Colonic mucosa (tissue), 4 donors: ENCODE measurements around the gene PRKCB. TPM values are rescaled to one million over a fixed set of nuclear protein-coding genes. Genes with fewer than 3 reads are reported as not detected.

Experiments used
- DNase-seq: peaks from one replicate; pipeline ENCODE4 v3.0.0-alpha.2; 2020
- H3K27ac ChIP-seq: fragments of 200-600 bp; one replicate; pipeline ENCODE4 v1.8.0; 2021
- H3K27me3 ChIP-seq: fragments of 200-600 bp; one replicate; pipeline ENCODE4 v1.8.0; 2021
- H3K36me3 ChIP-seq: fragments of 200-600 bp; one replicate; pipeline ENCODE4 v1.8.0; 2021
- H3K4me1 ChIP-seq: fragments of 200-600 bp; one replicate; pipeline ENCODE4 v1.8.0; 2021; ENCODE audit warnings: mild to moderate bottlenecking
- H3K4me3 ChIP-seq: fragments of 200-600 bp; one replicate; pipeline ENCODE4 v1.8.0; 2021
- H3K9ac ChIP-seq, 2 donors: one replicate each; pipeline ENCODE4 v1.7.0; 2013; ENCODE audit warnings: control low read depth in 2 of 2, low read depth in 2 of 2, low read length in 2 of 2
- H3K9me3 ChIP-seq: fragments of 200-600 bp; one replicate; pipeline ENCODE4 v1.8.0; 2021
- CTCF ChIP-seq: fragments of 200-600 bp; IDR thresholded peaks from one replicate; pipeline ENCODE4 v1.8.0; 2022; ENCODE audit warnings: antibody characterized with exemption, mild to moderate bottlenecking
- intact Hi-C: fragments of 100-400 bp; cut with DNase I; formaldehyde crosslinking; loops from one replicate; pipeline ENCODE4 v1.14.1; 2022
- total RNA-seq, 2 donors: library from RNA; stranded (reverse); fragmentation: NEBNext Ultra II Directional in 1 of 2; extraction: Animal tissue kit (Norgen Biotek cat#: 25700) in 1 of 2; gene quantifications; one replicate each; pipeline ENCODE4 v1.2.1, GENCODE V29; 2021
- donor health status: healthy.
- donor health status: DM: no; HTN: no; CAD: no.
- donor health status: DM: no; HTN: no; CAD: no.

The PRKCB gene
- total RNA-seq, 2 donors from 2014 or later: 2.5 to 10.7 TPM

- no peaks in the 10 kb centered on the region for H3K9me3 ChIP-seq
- no peak overlapping the region for H3K4me3 ChIP-seq
- no peak overlapping the region for H3K9ac ChIP-seq
- H3K36me3 ChIP-seq: no peaks in the 10 kb centered on the region
- H3K27me3 ChIP-seq: no peaks in the 10 kb centered on the region
- no peak for DNase-seq
- intact Hi-C loops: no loop called here
- H3K4me1 ChIP-seq: no peaks in the 10 kb centered on the region
- no peak overlapping the region for H3K27ac ChIP-seq
- TF ChIP-seq CTCF: no peak
Measured at GRCh38 chr16:24216961-24217360, 381.2 kb downstream of the PRKCB start.

GRCh38 chr16:24217461-24217860 is 381.7 kb downstream of the PRKCB start:
- H3K9ac ChIP-seq: no peak overlapping the region
- H3K36me3 ChIP-seq: no peaks in the 10 kb centered on the region
- no peak overlapping the region for H3K4me3 ChIP-seq
- no peak for DNase-seq
- no peaks in the 10 kb centered on the region for H3K27me3 ChIP-seq
- intact Hi-C loops: no loop called here
- H3K4me1 ChIP-seq: no peaks in the 10 kb centered on the region
- H3K9me3 ChIP-seq: no peaks in the 10 kb centered on the region
- no peak overlapping the region for H3K27ac ChIP-seq
- TF ChIP-seq CTCF: no peak

DNA sequence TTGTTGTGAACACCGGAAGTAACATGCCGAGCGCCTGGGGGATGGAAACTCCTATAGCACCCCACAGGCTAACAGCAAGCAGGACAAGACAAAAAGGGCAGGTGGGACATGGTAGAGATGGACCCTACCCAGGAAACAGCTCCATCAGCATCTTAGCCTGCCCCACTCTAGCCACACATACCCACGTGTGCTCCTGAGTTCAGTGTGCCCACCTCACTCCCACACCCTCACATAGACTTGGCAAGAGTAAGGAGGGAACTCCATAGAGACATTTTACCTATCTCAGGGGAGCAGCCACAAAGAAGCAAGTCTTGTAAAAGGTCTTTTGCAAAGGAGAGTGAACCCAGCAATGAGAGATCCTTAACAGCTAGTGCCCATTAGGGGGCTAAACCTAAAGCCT is 382.5 kb downstream of the PRKCB start:
- H3K4me1 ChIP-seq: no peaks in the 10 kb centered on the region
- no peak overlapping the region for H3K27ac ChIP-seq
- no peak overlapping the region for H3K4me3 ChIP-seq
- H3K9me3 ChIP-seq: no peaks in the 10 kb centered on the region
- intact Hi-C loops: no loop called here
- H3K9ac ChIP-seq: no peak overlapping the region
- no peak for TF ChIP-seq CTCF
- H3K36me3 ChIP-seq: no peaks in the 10 kb centered on the region
- H3K27me3 ChIP-seq: no peaks in the 10 kb centered on the region
- no peak for DNase-seq

- Histone ChIP-seq H3K36me3 (no peaks in the 10 kb centered on the region), H3K27me3 (no peaks in the 10 kb centered on the region), H3K27ac (no peak overlapping the region), H3K9me3 (no peaks in the 10 kb centered on the region), H3K4me3 (no peak overlapping the region), H3K9ac (no peak overlapping the region), H3K4me1 (no peaks in the 10 kb centered on the region)
- intact Hi-C loops: no loop called here
- DNase-seq: no peak
- no peak for TF ChIP-seq CTCF
Measured at GRCh38 chr16:24221219-24221618, 385.4 kb downstream of the PRKCB start.

- Histone ChIP-seq H3K27ac (no peak overlapping the region), H3K9ac (no peak overlapping the region), H3K36me3 (no peaks in the 10 kb centered on the region), H3K27me3 (no peaks in the 10 kb centered on the region), H3K4me3 (no peak overlapping the region), H3K4me1 (no peaks in the 10 kb centered on the region), H3K9me3 (no peaks in the 10 kb centered on the region)
- intact Hi-C loops: no loop called here
- DNase-seq: no peak
- TF ChIP-seq CTCF: no peak
Measured at GRCh38 chr16:24228514-24228913, 392.7 kb downstream of the PRKCB start.

- intact Hi-C loops: no loop called here
- DNase-seq: no peak
- H3K27me3 ChIP-seq: no peaks in the 10 kb centered on the region
Measured at GRCh38 chr16:24232936-24233335, 397.2 kb downstream of the PRKCB start.

More at GRCh38 chr16:24232936-24233335, 397.2 kb downstream of the PRKCB start:
- H3K9ac ChIP-seq: no peak overlapping the region
- no peaks in the 10 kb centered on the region for H3K9me3 ChIP-seq
- H3K36me3 ChIP-seq: no peaks in the 10 kb centered on the region
- H3K4me3 ChIP-seq: no peak overlapping the region
- H3K27ac ChIP-seq: no peak overlapping the region
- TF ChIP-seq CTCF: no peak
- H3K4me1 ChIP-seq: no peaks in the 10 kb centered on the region
